WTC11 (cell line): ENCODE results near the gene PKP4. TPM values are rescaled to one million over a fixed set of nuclear protein-coding genes. Genes with fewer than 3 reads are reported as not detected.

Source experiments
- ATAC-seq: fragments of 200-7000 bp; cut with Tn5 transposase; 2 replicates; pipeline ENCODE4 v1.10.0; 2021; ENCODE audit warnings: mild to moderate bottlenecking, moderate library complexity
- CTCF ChIA-PET: fragments of 300-600 bp; sonication (Branson Sonifier 250); formaldehyde crosslinking; loops from one replicate; lab custom pipeline; 2021; ENCODE audit warnings: antibody characterized with exemption; lab: Charles Lee
- POLR2A ChIA-PET: fragments of 350-600 bp; sonication (Branson Sonifier 250); formaldehyde crosslinking; loops from one replicate; lab custom pipeline; 2021; ENCODE audit warnings: antibody characterized with exemption; lab: Charles Lee
- DNase-seq: peaks from one replicate; pipeline ENCODE4 v3.0.0; 2021; ENCODE audit warnings: low spot score
- H3K27ac Mint-ChIP-seq: 2 replicates; pipeline ENCODE4 v1.8.0; 2021; ENCODE audit warnings: mixed read lengths
- H3K27me3 Mint-ChIP-seq: 2 replicates; pipeline ENCODE4 v1.8.0; 2021; ENCODE audit warnings: low read depth, mild to moderate bottlenecking, moderate library complexity, mixed read lengths
- H3K36me3 Mint-ChIP-seq: 2 replicates; pipeline ENCODE4 v1.8.0; 2021; ENCODE audit warnings: mixed read lengths
- H3K4me1 Mint-ChIP-seq: 2 replicates; pipeline ENCODE4 v1.8.0; 2022; ENCODE audit warnings: mixed read lengths
- H3K4me3 Mint-ChIP-seq: 2 replicates; pipeline ENCODE4 v1.8.0; 2021; ENCODE audit warnings: mild to moderate bottlenecking, moderate library complexity, mixed read lengths
- H3K9me3 Mint-ChIP-seq: 2 replicates; pipeline ENCODE4 v1.8.0; 2021; ENCODE audit warnings: mixed read lengths
- E2F4 ChIP-seq: sonication (generic); formaldehyde crosslinking; IDR thresholded peaks from 2 replicates; pipeline ENCODE4 v1.8.1; 2022; ENCODE audit warnings: low read depth, mild to moderate bottlenecking, moderate library complexity, missing genetic modification reagents, borderline replicate concordance
- E2F5 ChIP-seq: sonication (generic); formaldehyde crosslinking; IDR thresholded peaks from 2 replicates; pipeline ENCODE4 v1.8.1; 2022; ENCODE audit warnings: mild to moderate bottlenecking, moderate library complexity, missing genetic modification reagents
- ELF4 ChIP-seq: sonication (generic); formaldehyde crosslinking; IDR thresholded peaks from 2 replicates; pipeline ENCODE4 v1.8.1; 2022; ENCODE audit warnings: low read depth, mild to moderate bottlenecking, moderate library complexity, missing genetic modification reagents
- GTF2I ChIP-seq: fragments of 250-450 bp; sonication (Bioruptor Pico); conservative IDR thresholded peaks from 2 replicates; pipeline ENCODE4 v1.4.0; 2021; ENCODE audit warnings: mild to moderate bottlenecking
- KAT7 ChIP-seq: sonication (generic); formaldehyde crosslinking; IDR thresholded peaks from 2 replicates; pipeline ENCODE4 v1.8.1; 2023; ENCODE audit warnings: missing genetic modification reagents, mild to moderate bottlenecking, borderline replicate concordance
- NFATC4 ChIP-seq: fragments of 250-450 bp; sonication (Bioruptor Pico); IDR thresholded peaks from 2 replicates; pipeline ENCODE4 v1.9.0; 2021; ENCODE audit warnings: mild to moderate bottlenecking
- NFYB ChIP-seq: sonication (generic); formaldehyde crosslinking; conservative IDR thresholded peaks from 2 replicates; pipeline ENCODE4 v1.8.0; 2022; ENCODE audit warnings: low read depth, missing genetic modification reagents
- OVOL2 ChIP-seq: fragments of 250-450 bp; sonication (Bioruptor Pico); IDR thresholded peaks from 2 replicates; pipeline ENCODE4 v1.9.0; 2021; ENCODE audit warnings: mild to moderate bottlenecking, borderline replicate concordance
- SMAD3 ChIP-seq: sonication (generic); formaldehyde crosslinking; IDR thresholded peaks from 2 replicates; pipeline ENCODE4 v1.8.0; 2022; ENCODE audit warnings: missing genetic modification reagents, mild to moderate bottlenecking, borderline replicate concordance
- SOX15 ChIP-seq: fragments of 250-450 bp; sonication (Bioruptor Pico); IDR thresholded peaks from 2 replicates; pipeline ENCODE4 v1.9.0; 2021; ENCODE audit warnings: mild to moderate bottlenecking
- STAT6 ChIP-seq: sonication (generic); formaldehyde crosslinking; conservative IDR thresholded peaks from 2 replicates; pipeline ENCODE4 v1.8.1; 2023; ENCODE audit warnings: mild to moderate bottlenecking, low read depth, missing genetic modification reagents, moderate library complexity
- TEAD1 ChIP-seq: sonication (generic); formaldehyde crosslinking; IDR thresholded peaks from 2 replicates; pipeline ENCODE4 v1.8.0; 2022; ENCODE audit warnings: mild to moderate bottlenecking, missing genetic modification reagents
- ZNF219 ChIP-seq: sonication (generic); formaldehyde crosslinking; IDR thresholded peaks from 2 replicates; pipeline ENCODE4 v1.8.0; 2023; ENCODE audit warnings: missing genetic modification reagents, mild to moderate bottlenecking, borderline replicate concordance
- ZNF396 ChIP-seq: fragments of 250-450 bp; sonication (Bioruptor Pico); IDR thresholded peaks from 2 replicates; pipeline ENCODE4 v1.8.0; 2021; ENCODE audit warnings: mild to moderate bottlenecking, moderate library complexity, borderline replicate concordance
- total RNA-seq: library from RNA; stranded (reverse); gene quantifications from 3 replicates; pipeline ENCODE4 v1.2.3, GENCODE V29; 2021
- TF ChIP-seq, protein P1 (sequence below): sonication (generic); formaldehyde crosslinking; IDR thresholded peaks from 2 replicates; pipeline ENCODE4 v1.8.1; 2023; ENCODE audit warnings: mild to moderate bottlenecking, missing genetic modification reagents, borderline replicate concordance
- TF ChIP-seq, protein P2 (sequence below): sonication (generic); formaldehyde crosslinking; IDR thresholded peaks from 2 replicates; pipeline ENCODE4 v1.8.1; 2023; ENCODE audit warnings: mild to moderate bottlenecking, missing genetic modification reagents
- TF ChIP-seq, protein P3 (sequence below): sonication (generic); formaldehyde crosslinking; IDR thresholded peaks from 2 replicates; pipeline ENCODE4 v1.8.1; 2023; ENCODE audit warnings: mild to moderate bottlenecking, missing genetic modification reagents
- TF ChIP-seq, protein P4 (sequence below): fragments of 250-450 bp; sonication (Bioruptor Pico); IDR thresholded peaks from 2 replicates; pipeline ENCODE4 v1.9.0; 2021; ENCODE audit warnings: mild to moderate bottlenecking

The PKP4 gene
- total RNA-seq, 1 experiment from 2014 or later, result 78.9 TPM

- Mint-ChIP-seq H3K27me3 (no peaks in the 10 kb centered on the region), H3K4me3 (no peak overlapping the region), H3K36me3 (peaks cover 8% of the 10 kb centered on the region), H3K27ac (no peak overlapping the region), H3K4me1 (peaks cover 36% of the 10 kb centered on the region), H3K9me3 (peaks cover 3% of the 10 kb centered on the region; the same call in 1 of the 2 replicates)
- ChIA-PET CTCF (no interaction called here), POLR2A (no interaction called here)
- DNase-seq (no peak), ATAC-seq (no peak)
- TF ChIP-seq, protein P1, sequence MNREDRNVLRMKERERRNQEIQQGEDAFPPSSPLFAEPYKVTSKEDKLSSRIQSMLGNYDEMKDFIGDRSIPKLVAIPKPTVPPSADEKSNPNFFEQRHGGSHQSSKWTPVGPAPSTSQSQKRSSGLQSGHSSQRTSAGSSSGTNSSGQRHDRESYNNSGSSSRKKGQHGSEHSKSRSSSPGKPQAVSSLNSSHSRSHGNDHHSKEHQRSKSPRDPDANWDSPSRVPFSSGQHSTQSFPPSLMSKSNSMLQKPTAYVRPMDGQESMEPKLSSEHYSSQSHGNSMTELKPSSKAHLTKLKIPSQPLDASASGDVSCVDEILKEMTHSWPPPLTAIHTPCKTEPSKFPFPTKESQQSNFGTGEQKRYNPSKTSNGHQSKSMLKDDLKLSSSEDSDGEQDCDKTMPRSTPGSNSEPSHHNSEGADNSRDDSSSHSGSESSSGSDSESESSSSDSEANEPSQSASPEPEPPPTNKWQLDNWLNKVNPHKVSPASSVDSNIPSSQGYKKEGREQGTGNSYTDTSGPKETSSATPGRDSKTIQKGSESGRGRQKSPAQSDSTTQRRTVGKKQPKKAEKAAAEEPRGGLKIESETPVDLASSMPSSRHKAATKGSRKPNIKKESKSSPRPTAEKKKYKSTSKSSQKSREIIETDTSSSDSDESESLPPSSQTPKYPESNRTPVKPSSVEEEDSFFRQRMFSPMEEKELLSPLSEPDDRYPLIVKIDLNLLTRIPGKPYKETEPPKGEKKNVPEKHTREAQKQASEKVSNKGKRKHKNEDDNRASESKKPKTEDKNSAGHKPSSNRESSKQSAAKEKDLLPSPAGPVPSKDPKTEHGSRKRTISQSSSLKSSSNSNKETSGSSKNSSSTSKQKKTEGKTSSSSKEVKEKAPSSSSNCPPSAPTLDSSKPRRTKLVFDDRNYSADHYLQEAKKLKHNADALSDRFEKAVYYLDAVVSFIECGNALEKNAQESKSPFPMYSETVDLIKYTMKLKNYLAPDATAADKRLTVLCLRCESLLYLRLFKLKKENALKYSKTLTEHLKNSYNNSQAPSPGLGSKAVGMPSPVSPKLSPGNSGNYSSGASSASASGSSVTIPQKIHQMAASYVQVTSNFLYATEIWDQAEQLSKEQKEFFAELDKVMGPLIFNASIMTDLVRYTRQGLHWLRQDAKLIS (CRISPR knock-in tag), result no peak
- TF ChIP-seq, protein P2, sequence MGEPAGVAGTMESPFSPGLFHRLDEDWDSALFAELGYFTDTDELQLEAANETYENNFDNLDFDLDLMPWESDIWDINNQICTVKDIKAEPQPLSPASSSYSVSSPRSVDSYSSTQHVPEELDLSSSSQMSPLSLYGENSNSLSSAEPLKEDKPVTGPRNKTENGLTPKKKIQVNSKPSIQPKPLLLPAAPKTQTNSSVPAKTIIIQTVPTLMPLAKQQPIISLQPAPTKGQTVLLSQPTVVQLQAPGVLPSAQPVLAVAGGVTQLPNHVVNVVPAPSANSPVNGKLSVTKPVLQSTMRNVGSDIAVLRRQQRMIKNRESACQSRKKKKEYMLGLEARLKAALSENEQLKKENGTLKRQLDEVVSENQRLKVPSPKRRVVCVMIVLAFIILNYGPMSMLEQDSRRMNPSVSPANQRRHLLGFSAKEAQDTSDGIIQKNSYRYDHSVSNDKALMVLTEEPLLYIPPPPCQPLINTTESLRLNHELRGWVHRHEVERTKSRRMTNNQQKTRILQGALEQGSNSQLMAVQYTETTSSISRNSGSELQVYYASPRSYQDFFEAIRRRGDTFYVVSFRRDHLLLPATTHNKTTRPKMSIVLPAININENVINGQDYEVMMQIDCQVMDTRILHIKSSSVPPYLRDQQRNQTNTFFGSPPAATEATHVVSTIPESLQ (CRISPR knock-in tag), result no peak
Observed at GRCh38 chr2:158481116-158481515, 24.4 kb downstream of the PKP4 start.

GRCh38 chr2:158482594-158482993, 25.8 kb downstream of the PKP4 start:
- CTCF ChIA-PET, result no interaction called here
- POLR2A ChIA-PET, result no interaction called here
- peaks cover 35% of the 10 kb centered on the region for H3K4me1 Mint-ChIP-seq
- no peak overlapping the region for H3K4me3 Mint-ChIP-seq
- DNase-seq, result no peak
- peaks cover 3% of the 10 kb centered on the region; the same call in 1 of the 2 replicates for H3K9me3 Mint-ChIP-seq
- ATAC-seq, result no peak
- no peak overlapping the region for H3K27ac Mint-ChIP-seq
- peaks cover 8% of the 10 kb centered on the region for H3K36me3 Mint-ChIP-seq
- H3K27me3 Mint-ChIP-seq, result no peaks in the 10 kb centered on the region
- no peak for TF ChIP-seq ZNF219 (CRISPR knock-in tag)
- TF ChIP-seq, protein P3, sequence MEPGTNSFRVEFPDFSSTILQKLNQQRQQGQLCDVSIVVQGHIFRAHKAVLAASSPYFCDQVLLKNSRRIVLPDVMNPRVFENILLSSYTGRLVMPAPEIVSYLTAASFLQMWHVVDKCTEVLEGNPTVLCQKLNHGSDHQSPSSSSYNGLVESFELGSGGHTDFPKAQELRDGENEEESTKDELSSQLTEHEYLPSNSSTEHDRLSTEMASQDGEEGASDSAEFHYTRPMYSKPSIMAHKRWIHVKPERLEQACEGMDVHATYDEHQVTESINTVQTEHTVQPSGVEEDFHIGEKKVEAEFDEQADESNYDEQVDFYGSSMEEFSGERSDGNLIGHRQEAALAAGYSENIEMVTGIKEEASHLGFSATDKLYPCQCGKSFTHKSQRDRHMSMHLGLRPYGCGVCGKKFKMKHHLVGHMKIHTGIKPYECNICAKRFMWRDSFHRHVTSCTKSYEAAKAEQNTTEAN, result no peak
- no peak for TF ChIP-seq TEAD1 (CRISPR knock-in tag)
- TF ChIP-seq, protein P4, sequence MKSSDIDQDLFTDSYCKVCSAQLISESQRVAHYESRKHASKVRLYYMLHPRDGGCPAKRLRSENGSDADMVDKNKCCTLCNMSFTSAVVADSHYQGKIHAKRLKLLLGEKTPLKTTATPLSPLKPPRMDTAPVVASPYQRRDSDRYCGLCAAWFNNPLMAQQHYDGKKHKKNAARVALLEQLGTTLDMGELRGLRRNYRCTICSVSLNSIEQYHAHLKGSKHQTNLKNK, result no peak
- TF ChIP-seq E2F4 (CRISPR knock-in tag), result no peak
- TF ChIP-seq NFYB, result no peak
- no peak for TF ChIP-seq OVOL2 (CRISPR knock-in tag)
- no peak for TF ChIP-seq SOX15
- no peak for TF ChIP-seq STAT6
- TF ChIP-seq ELF4, result no peak
- no peak for TF ChIP-seq SMAD3 (CRISPR knock-in tag)
- TF ChIP-seq ZNF396, result no peak
- no peak for TF ChIP-seq E2F5 (CRISPR knock-in tag)
- TF ChIP-seq NFATC4, result no peak
- no peak for TF ChIP-seq KAT7 (CRISPR knock-in tag)
- TF ChIP-seq GTF2I, result no peak
